IPS DF 4.7 (cell line): ENCODE measurements around the gene LTA4H.
"Not testable (repeated sequence)": the region's sequence is repeated elsewhere in the genome, so short reads cannot be mapped to it uniquely, and the experiment has no call there.

Experiments
- DNase-seq: peaks from one replicate; pipeline ENCODE4 v3.0.0-alpha.2; 2013; ENCODE audit warnings: low spot score; ENCODE audit errors: extremely low read depth

Gene LTA4H

GRCh38 chr12:96035283-96036236, at the start of gene LTA4H:
Gene LTA4H (minus strand): TSS chr12:96035587. CDS start chr12:96035519, 68 bp downstream.
- peak; percentile 100 for DNase-seq

GRCh38 chr12:96084624-96085023, 49.2 kb upstream of the LTA4H start:
- DNase-seq, result no peak

GRCh38 chr12:96083020-96083719, 47.8 kb upstream of the LTA4H start:
- no peak for DNase-seq

GRCh38 chr12:96081596-96081995, 46.2 kb upstream of the LTA4H start:
- DNase-seq, result no peak

GRCh38 chr12:96078231-96079135, 43.1 kb upstream of the LTA4H start:
- no peak for DNase-seq

- no peak for DNase-seq
These were observed 41.7 kb upstream of the LTA4H start for GRCh38 chr12:96077081-96077480.

- DNase-seq, result no peak
These were observed 40.2 kb upstream of the LTA4H start for GRCh38 chr12:96075560-96075959.

- DNase-seq, result no peak
These were observed 38.3 kb upstream of the LTA4H start for GRCh38 chr12:96073346-96074330.

- DNase-seq, result no peak
These were observed 35.4 kb upstream of the LTA4H start for GRCh38 chr12:96070670-96071279.

GRCh38 chr12:96069511-96070231, 34.3 kb upstream of the LTA4H start:
- DNase-seq, result no peak

GRCh38 chr12:96068636-96069035, 33.2 kb upstream of the LTA4H start:
- DNase-seq, result no peak

- DNase-seq, result no peak
These were observed 32.7 kb upstream of the LTA4H start for GRCh38 chr12:96068111-96068510.

- not testable (repeated sequence) for DNase-seq
These were observed 30.4 kb upstream of the LTA4H start for GRCh38 chr12:96065776-96066175.

- no peak for DNase-seq
These were observed 29.6 kb upstream of the LTA4H start for GRCh38 chr12:96064966-96065365.

- DNase-seq, result no peak
These were observed 28.9 kb upstream of the LTA4H start for GRCh38 chr12:96064271-96064670.

- DNase-seq, result no peak
These were observed 27.7 kb upstream of the LTA4H start for GRCh38 chr12:96063046-96063445.

GRCh38 chr12:96061864-96062453, 26.6 kb upstream of the LTA4H start:
- DNase-seq, result peak; percentile 86

GRCh38 chr12:96061323-96061722, 25.9 kb upstream of the LTA4H start:
- DNase-seq, result no peak

GRCh38 chr12:96060041-96060440, 24.7 kb upstream of the LTA4H start:
- DNase-seq, result no peak
